Hepatocyte (in vitro differentiated cells): Measurements from ENCODE around the gene HLA-G. TPM values are rescaled to one million over a fixed set of nuclear protein-coding genes. Genes with fewer than 3 reads are reported as not detected.

Experiments used
- DNase-seq: peaks from one replicate; pipeline ENCODE4 v3.0.0-alpha.2; 2016; ENCODE audit warnings: low spot score
- H2AFZ ChIP-seq: fragments of 200-600 bp; sonication (generic); 2 replicates; pipeline ENCODE4 v1.6.0; 2016; ENCODE audit warnings: antibody characterized with exemption, mild to moderate bottlenecking
- H3K27ac ChIP-seq: fragments of 200-600 bp; sonication (generic); 2 replicates; pipeline ENCODE4 v1.5.1; 2016; ENCODE audit warnings: mild to moderate bottlenecking
- H3K27me3 ChIP-seq: fragments of 200-600 bp; sonication (generic); 2 replicates; pipeline ENCODE4 v1.6.1; 2016
- H3K36me3 ChIP-seq: fragments of 200-600 bp; sonication (generic); replicated peaks from 2 replicates; pipeline ENCODE4 v1.5.1; 2016; ENCODE audit warnings: low read depth; ENCODE audit not compliant: insufficient read depth
- H3K4me1 ChIP-seq: fragments of 200-600 bp; sonication (generic); 2 replicates; pipeline ENCODE4 v1.5.1; 2016; ENCODE audit warnings: mild to moderate bottlenecking, moderate library complexity; ENCODE audit not compliant: insufficient read depth
- H3K4me2 ChIP-seq: fragments of 200-600 bp; sonication (generic); 2 replicates; pipeline ENCODE4 v1.6.0; 2016
- H3K4me3 ChIP-seq: fragments of 200-600 bp; sonication (generic); 2 replicates; pipeline ENCODE4 v1.5.1; 2016; ENCODE audit warnings: mild to moderate bottlenecking
- H3K79me2 ChIP-seq: fragments of 200-600 bp; sonication (generic); 2 replicates; pipeline ENCODE4 v1.6.0; 2017; ENCODE audit warnings: mild to moderate bottlenecking
- H3K9me2 ChIP-seq: fragments of 200-600 bp; sonication (generic); replicated peaks from 2 replicates; pipeline ENCODE4 v1.6.0; 2017; ENCODE audit warnings: mild to moderate bottlenecking; ENCODE audit not compliant: insufficient read depth
- H3K9me3 ChIP-seq: fragments of 200-600 bp; sonication (generic); 2 replicates; pipeline ENCODE4 v1.5.1; 2016; ENCODE audit warnings: low read depth, mild to moderate bottlenecking
- H4K20me1 ChIP-seq: fragments of 200-600 bp; sonication (generic); 2 replicates; pipeline ENCODE4 v1.6.0; 2016; ENCODE audit warnings: mild to moderate bottlenecking; ENCODE audit not compliant: insufficient read depth, poor library complexity, severe bottlenecking
- CTCF ChIP-seq: fragments of 200-600 bp; sonication (generic); IDR thresholded peaks from 2 replicates; pipeline ENCODE4 v1.5.1; 2016; ENCODE audit warnings: antibody characterized with exemption, mild to moderate bottlenecking; ENCODE audit not compliant: poor library complexity
- EZH2 ChIP-seq: fragments of 200-600 bp; sonication (generic); IDR thresholded peaks from 2 replicates; pipeline ENCODE4 v1.6.1; 2016; ENCODE audit warnings: antibody characterized with exemption, mild to moderate bottlenecking, borderline replicate concordance
- EZH2phosphoT487 ChIP-seq: fragments of 200-600 bp; sonication (generic); IDR thresholded peaks from one replicate; pipeline ENCODE4 v1.6.1; 2018; ENCODE audit warnings: antibody characterized with exemption, mild to moderate bottlenecking, low read depth, moderate library complexity; ENCODE audit not compliant: unreplicated experiment, severe bottlenecking
- WGBS: methylation state at CpG from one replicate; pipeline ENCODE4 v1.1.6; 2016; ENCODE audit warnings: low lambda C conversion rate; ENCODE audit errors: missing lambda C conversion rate; 5-methylcytosine and 5-hydroxymethylcytosine counted together
- polyA plus RNA-seq: library from polyadenylated mRNA; unstranded; fragments of >200 nt; fragmentation: Nextera tagmentation; extraction: Ambion mirVana; gene quantifications from 2 replicates; pipeline ENCODE4 v1.2.1, GENCODE V29; 2016
- total RNA-seq: library from RNA; depleted of rRNA; stranded (reverse); fragments of >200 nt; gene quantifications from 2 replicates; pipeline ENCODE4 v1.2.3, GENCODE V29; 2014

The HLA-G gene
- total and polyA plus RNA-seq, 2 experiments from 2014 or later, result 2.8 TPM; not detected in 1

GRCh38 chr6:29791162-29791561 is 36.5 kb upstream of the HLA-G start:
- Histone ChIP-seq H3K36me3 (no peaks in the 10 kb centered on the region), H3K9me2 (no peaks in the 10 kb centered on the region), H3K4me3 (no peak overlapping the region), H3K9me3 (no peaks in the 10 kb centered on the region), H3K4me1 (peaks cover 8% of the 10 kb centered on the region), H4K20me1 (no peaks in the 10 kb centered on the region), H3K27ac (peak overlapping the region; percentile 60), H3K79me2 (no peaks in the 10 kb centered on the region), H3K4me2 (peak overlapping the region; percentile 97), H3K27me3 (peaks cover 58% of the 10 kb centered on the region), H2AFZ (no peak overlapping the region)
- 80% methylated on average over 3 of the region's 3 CpGs for WGBS
- no peak for DNase-seq
- TF ChIP-seq EZH2phosphoT487, result no peak
- no peak for TF ChIP-seq EZH2
- TF ChIP-seq CTCF, result no peak

GRCh38 chr6:29791786-29792122 is 35.9 kb upstream of the HLA-G start:
- peaks cover 60% of the 10 kb centered on the region for H3K27me3 ChIP-seq
- H3K79me2 ChIP-seq, result no peaks in the 10 kb centered on the region
- no peak overlapping the region for H3K4me3 ChIP-seq
- H3K9me2 ChIP-seq, result no peaks in the 10 kb centered on the region
- H3K27ac ChIP-seq, result peak overlapping the region; percentile 60
- 59% methylated on average over 12 of the region's 12 CpGs for WGBS
- H3K4me2 ChIP-seq, result peak overlapping the region; percentile 97
- H2AFZ ChIP-seq, result peak overlapping the region; percentile 93
- TF ChIP-seq CTCF, result no peak
- no peak for TF ChIP-seq EZH2
- no peak for TF ChIP-seq EZH2phosphoT487
- no peak for DNase-seq
- no peaks in the 10 kb centered on the region for H3K36me3 ChIP-seq
- no peaks in the 10 kb centered on the region for H4K20me1 ChIP-seq
- peaks cover 8% of the 10 kb centered on the region for H3K4me1 ChIP-seq
- H3K9me3 ChIP-seq, result no peaks in the 10 kb centered on the region

- Histone ChIP-seq H3K79me2 (no peaks in the 10 kb centered on the region), H4K20me1 (no peaks in the 10 kb centered on the region), H3K4me2 (peak overlapping the region; percentile 97), H3K9me3 (no peaks in the 10 kb centered on the region), H3K4me3 (peak overlapping the region; percentile 63), H3K4me1 (peaks cover 8% of the 10 kb centered on the region), H2AFZ (peak overlapping the region; percentile 93), H3K27ac (peak overlapping the region; percentile 60), H3K9me2 (no peaks in the 10 kb centered on the region), H3K36me3 (no peaks in the 10 kb centered on the region), H3K27me3 (peaks cover 60% of the 10 kb centered on the region)
- WGBS, result 3% methylated on average over 78 of the region's 79 CpGs
- TF ChIP-seq EZH2, result peak; percentile 79
- peak; percentile 47 for TF ChIP-seq CTCF
- no peak for TF ChIP-seq EZH2phosphoT487
- DNase-seq, result peak; percentile 59
Observed at GRCh38 chr6:29792123-29793035, 35.2 kb upstream of the HLA-G start.
